Panc1 (cell line): ENCODE results near the gene BLOC1S3.

Experiments used
- POLR2AphosphoS5 ChIP-seq: IDR thresholded peaks from 2 replicates; pipeline ENCODE4 v1.6.1; 2012; ENCODE audit warnings: mild to moderate bottlenecking, low read depth, low read length, moderate library complexity
- SIN3A ChIP-seq: IDR thresholded peaks from 2 replicates; pipeline ENCODE4 v1.6.1; 2012; ENCODE audit warnings: low read depth, mild to moderate bottlenecking, low read length, moderate library complexity, borderline replicate concordance; ENCODE audit not compliant: insufficient read depth
- TCF7L2 ChIP-seq: IDR thresholded peaks from 2 replicates; pipeline ENCODE4 v1.6.1; 2011; ENCODE audit warnings: mild to moderate bottlenecking, low read depth, low read length, inconsistent platforms
- TF ChIP-seq, protein P1 (sequence below): fragments of 450-650 bp; IDR thresholded peaks from 2 replicates; pipeline ENCODE4 v1.5.1; 2017; ENCODE audit warnings: mild to moderate bottlenecking
- TF ChIP-seq, protein P2 (sequence below), 2 experiments: IDR thresholded peaks; 2 replicates each; pipeline ENCODE4 v1.6.1; 2011 to 2012; ENCODE audit warnings: low read depth in 2 of 2, control low read depth in 1 of 2, low read length in 1 of 2, mild to moderate bottlenecking in 1 of 2, moderate library complexity in 1 of 2; ENCODE audit not compliant: insufficient read depth in 1 of 2

DNA sequence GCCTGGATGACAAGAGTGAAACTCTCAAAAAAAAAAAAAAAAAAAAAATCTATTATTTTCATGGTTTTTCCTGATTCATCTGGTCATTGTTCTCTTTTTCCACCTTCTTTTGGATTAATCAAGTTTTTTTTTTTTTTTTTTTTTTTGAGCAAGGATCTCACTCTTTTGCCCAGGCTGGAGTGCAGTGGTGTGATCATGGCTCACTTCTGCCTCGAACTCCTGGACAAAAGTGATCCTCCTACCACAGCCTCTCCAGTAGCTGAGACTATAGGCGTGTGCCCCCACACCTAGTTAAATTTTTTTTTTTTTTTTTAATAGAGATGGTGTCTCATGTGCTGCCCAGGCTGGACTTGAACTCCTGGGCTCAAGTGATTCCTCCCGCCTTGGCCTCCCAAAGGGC lies 27.7 kb downstream of the BLOC1S3 start:
- TF ChIP-seq, protein P1, sequence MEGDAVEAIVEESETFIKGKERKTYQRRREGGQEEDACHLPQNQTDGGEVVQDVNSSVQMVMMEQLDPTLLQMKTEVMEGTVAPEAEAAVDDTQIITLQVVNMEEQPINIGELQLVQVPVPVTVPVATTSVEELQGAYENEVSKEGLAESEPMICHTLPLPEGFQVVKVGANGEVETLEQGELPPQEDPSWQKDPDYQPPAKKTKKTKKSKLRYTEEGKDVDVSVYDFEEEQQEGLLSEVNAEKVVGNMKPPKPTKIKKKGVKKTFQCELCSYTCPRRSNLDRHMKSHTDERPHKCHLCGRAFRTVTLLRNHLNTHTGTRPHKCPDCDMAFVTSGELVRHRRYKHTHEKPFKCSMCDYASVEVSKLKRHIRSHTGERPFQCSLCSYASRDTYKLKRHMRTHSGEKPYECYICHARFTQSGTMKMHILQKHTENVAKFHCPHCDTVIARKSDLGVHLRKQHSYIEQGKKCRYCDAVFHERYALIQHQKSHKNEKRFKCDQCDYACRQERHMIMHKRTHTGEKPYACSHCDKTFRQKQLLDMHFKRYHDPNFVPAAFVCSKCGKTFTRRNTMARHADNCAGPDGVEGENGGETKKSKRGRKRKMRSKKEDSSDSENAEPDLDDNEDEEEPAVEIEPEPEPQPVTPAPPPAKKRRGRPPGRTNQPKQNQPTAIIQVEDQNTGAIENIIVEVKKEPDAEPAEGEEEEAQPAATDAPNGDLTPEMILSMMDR = no peak
- TF ChIP-seq POLR2AphosphoS5 = no peak
- TF ChIP-seq TCF7L2 = no peak
- TF ChIP-seq SIN3A = no peak
- TF ChIP-seq, protein P2, sequence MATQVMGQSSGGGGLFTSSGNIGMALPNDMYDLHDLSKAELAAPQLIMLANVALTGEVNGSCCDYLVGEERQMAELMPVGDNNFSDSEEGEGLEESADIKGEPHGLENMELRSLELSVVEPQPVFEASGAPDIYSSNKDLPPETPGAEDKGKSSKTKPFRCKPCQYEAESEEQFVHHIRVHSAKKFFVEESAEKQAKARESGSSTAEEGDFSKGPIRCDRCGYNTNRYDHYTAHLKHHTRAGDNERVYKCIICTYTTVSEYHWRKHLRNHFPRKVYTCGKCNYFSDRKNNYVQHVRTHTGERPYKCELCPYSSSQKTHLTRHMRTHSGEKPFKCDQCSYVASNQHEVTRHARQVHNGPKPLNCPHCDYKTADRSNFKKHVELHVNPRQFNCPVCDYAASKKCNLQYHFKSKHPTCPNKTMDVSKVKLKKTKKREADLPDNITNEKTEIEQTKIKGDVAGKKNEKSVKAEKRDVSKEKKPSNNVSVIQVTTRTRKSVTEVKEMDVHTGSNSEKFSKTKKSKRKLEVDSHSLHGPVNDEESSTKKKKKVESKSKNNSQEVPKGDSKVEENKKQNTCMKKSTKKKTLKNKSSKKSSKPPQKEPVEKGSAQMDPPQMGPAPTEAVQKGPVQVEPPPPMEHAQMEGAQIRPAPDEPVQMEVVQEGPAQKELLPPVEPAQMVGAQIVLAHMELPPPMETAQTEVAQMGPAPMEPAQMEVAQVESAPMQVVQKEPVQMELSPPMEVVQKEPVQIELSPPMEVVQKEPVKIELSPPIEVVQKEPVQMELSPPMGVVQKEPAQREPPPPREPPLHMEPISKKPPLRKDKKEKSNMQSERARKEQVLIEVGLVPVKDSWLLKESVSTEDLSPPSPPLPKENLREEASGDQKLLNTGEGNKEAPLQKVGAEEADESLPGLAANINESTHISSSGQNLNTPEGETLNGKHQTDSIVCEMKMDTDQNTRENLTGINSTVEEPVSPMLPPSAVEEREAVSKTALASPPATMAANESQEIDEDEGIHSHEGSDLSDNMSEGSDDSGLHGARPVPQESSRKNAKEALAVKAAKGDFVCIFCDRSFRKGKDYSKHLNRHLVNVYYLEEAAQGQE (IDR thresholded peaks at IDR 0.05; ENCODE audit: insufficient read depth in 1 of 2, low read depth in 2 of 2, low read length in 1 of 2) = no peak
